Smooth muscle cell (in vitro differentiated cells): ENCODE measurements around the gene DOCK1. TPM values are rescaled to one million over a fixed set of nuclear protein-coding genes. Genes with fewer than 3 reads are reported as not detected.

Experiments
- DNase-seq: peaks from one replicate; lab custom pipeline; 2025; ENCODE audit not compliant: unreplicated experiment; lab: John Stamatoyannopoulos, UW
- H2AFZ ChIP-seq: fragments of 200-600 bp; sonication (generic); 2 replicates; pipeline ENCODE4 v1.6.0; 2016; ENCODE audit warnings: antibody characterized with exemption, low read depth, mild to moderate bottlenecking
- H3F3A ChIP-seq: fragments of 200-600 bp; sonication (generic); 2 replicates; pipeline ENCODE4 v1.6.0; 2017; ENCODE audit warnings: antibody characterized with exemption, low read depth
- H3K27ac ChIP-seq: fragments of 200-600 bp; sonication (generic); 2 replicates; pipeline ENCODE4 v1.5.1; 2016; ENCODE audit warnings: low read depth, mild to moderate bottlenecking
- H3K27me3 ChIP-seq: fragments of 200-600 bp; sonication (generic); 2 replicates; pipeline ENCODE4 v1.6.1; 2016; ENCODE audit warnings: low read depth, mild to moderate bottlenecking
- H3K36me3 ChIP-seq: fragments of 200-600 bp; sonication (generic); 2 replicates; pipeline ENCODE4 v1.5.1; 2016; ENCODE audit warnings: low read depth
- H3K4me1 ChIP-seq: fragments of 200-600 bp; sonication (generic); 2 replicates; pipeline ENCODE4 v1.5.1; 2016; ENCODE audit warnings: low read depth
- H3K4me2 ChIP-seq: fragments of 200-600 bp; sonication (generic); 2 replicates; pipeline ENCODE4 v1.6.0; 2016; ENCODE audit warnings: mild to moderate bottlenecking
- H3K4me3 ChIP-seq: fragments of 200-600 bp; sonication (generic); 2 replicates; pipeline ENCODE4 v1.5.1; 2016; ENCODE audit warnings: mild to moderate bottlenecking
- H3K79me2 ChIP-seq: fragments of 200-600 bp; sonication (generic); 2 replicates; pipeline ENCODE4 v1.6.0; 2016; ENCODE audit warnings: low read depth, mild to moderate bottlenecking
- H3K9ac ChIP-seq: fragments of 200-600 bp; sonication (generic); 2 replicates; pipeline ENCODE4 v1.6.0; 2016; ENCODE audit warnings: low read depth
- H3K9me3 ChIP-seq: fragments of 200-600 bp; sonication (generic); replicated peaks from 2 replicates; pipeline ENCODE4 v1.5.1; 2016; ENCODE audit warnings: low read depth
- H4K20me1 ChIP-seq: fragments of 200-600 bp; sonication (generic); 2 replicates; pipeline ENCODE4 v1.6.0; 2016; ENCODE audit warnings: low read depth
- WGBS: methylation state at CpG from one replicate; pipeline ENCODE4 v1.1.7; 2016; ENCODE audit warnings: low lambda C conversion rate; 5-methylcytosine and 5-hydroxymethylcytosine counted together
- polyA plus RNA-seq: library from polyadenylated mRNA; unstranded; fragments of >200 nt; fragmentation: Nextera tagmentation; extraction: Ambion mirVana; gene quantifications from 2 replicates; pipeline ENCODE4 v1.2.1, GENCODE V29; 2016
- total RNA-seq: library from RNA; depleted of rRNA; stranded (reverse); fragments of >200 nt; gene quantifications from 2 replicates; pipeline ENCODE4 v1.2.3, GENCODE V29; 2014
- TF ChIP-seq, protein P1 (sequence below): fragments of 200-600 bp; sonication (generic); IDR thresholded peaks from 2 replicates; pipeline ENCODE4 v1.5.1; 2017; ENCODE audit warnings: borderline replicate concordance, mild to moderate bottlenecking, antibody characterized with exemption; ENCODE audit not compliant: insufficient read depth, poor library complexity, severe bottlenecking

Gene DOCK1
- total and polyA plus RNA-seq, 2 experiments from 2014 or later, result 18.4 to 37.1 TPM

DNA sequence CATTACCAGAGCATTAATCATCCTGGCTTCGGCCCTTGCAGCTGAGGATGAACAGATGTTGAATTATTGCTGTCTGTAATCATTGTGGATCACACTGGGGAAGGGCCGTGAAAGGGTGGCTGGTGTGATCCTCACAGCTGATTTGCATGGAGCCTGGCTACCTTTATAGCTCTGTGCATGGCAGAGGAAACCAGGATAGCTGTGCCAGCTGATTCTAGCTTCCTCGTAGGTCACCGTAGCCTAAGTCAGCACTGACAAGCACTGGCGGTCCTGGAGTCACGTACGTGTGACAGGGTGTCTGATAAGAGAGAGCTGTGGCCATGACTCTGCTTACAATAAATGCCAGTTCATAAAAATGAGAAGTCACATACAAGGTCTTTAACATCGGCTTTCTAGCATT lies 214.7 kb downstream of the DOCK1 start:
- H3K4me3 ChIP-seq, result no peak overlapping the region
- no peaks in the 10 kb centered on the region for H3K79me2 ChIP-seq
- H3K36me3 ChIP-seq, result no peaks in the 10 kb centered on the region
- H3K9me3 ChIP-seq, result no peaks in the 10 kb centered on the region
- H4K20me1 ChIP-seq, result peaks cover 100% of the 10 kb centered on the region
- TF ChIP-seq, protein P1, sequence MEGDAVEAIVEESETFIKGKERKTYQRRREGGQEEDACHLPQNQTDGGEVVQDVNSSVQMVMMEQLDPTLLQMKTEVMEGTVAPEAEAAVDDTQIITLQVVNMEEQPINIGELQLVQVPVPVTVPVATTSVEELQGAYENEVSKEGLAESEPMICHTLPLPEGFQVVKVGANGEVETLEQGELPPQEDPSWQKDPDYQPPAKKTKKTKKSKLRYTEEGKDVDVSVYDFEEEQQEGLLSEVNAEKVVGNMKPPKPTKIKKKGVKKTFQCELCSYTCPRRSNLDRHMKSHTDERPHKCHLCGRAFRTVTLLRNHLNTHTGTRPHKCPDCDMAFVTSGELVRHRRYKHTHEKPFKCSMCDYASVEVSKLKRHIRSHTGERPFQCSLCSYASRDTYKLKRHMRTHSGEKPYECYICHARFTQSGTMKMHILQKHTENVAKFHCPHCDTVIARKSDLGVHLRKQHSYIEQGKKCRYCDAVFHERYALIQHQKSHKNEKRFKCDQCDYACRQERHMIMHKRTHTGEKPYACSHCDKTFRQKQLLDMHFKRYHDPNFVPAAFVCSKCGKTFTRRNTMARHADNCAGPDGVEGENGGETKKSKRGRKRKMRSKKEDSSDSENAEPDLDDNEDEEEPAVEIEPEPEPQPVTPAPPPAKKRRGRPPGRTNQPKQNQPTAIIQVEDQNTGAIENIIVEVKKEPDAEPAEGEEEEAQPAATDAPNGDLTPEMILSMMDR, result no peak
- no peak overlapping the region for H3K4me2 ChIP-seq
- H3F3A ChIP-seq, result no peaks in the 10 kb centered on the region
- H3K27ac ChIP-seq, result no peak overlapping the region
- no peak for DNase-seq
- WGBS, result 46% methylated on average over 8 of the region's 8 CpGs
- H2AFZ ChIP-seq, result no peak overlapping the region
- H3K4me1 ChIP-seq, result no peaks in the 10 kb centered on the region
- no peak overlapping the region for H3K9ac ChIP-seq
- no peaks in the 10 kb centered on the region for H3K27me3 ChIP-seq

DNA sequence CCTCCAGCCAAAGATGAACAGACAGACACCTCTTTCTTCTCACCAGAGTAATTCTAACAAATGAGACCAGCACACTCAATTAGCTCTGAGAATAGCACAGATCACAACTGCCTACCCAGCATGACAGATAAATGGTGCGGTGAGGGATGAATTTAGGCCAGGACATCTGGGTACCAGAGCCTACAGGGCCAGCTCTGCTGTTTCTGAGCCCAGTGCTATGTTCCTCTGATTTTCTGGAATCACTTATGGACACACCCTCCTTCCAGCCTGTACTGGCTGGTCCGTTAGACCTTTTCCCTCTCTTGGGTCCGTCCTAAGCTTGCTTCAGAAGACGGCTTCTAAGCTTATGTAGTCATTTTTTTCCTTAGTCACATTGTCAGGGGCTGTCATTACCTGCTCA lies 217.6 kb downstream of the DOCK1 start:
- Histone ChIP-seq H3K9ac (no peak overlapping the region), H2AFZ (no peak overlapping the region), H3K4me1 (no peaks in the 10 kb centered on the region), H3K9me3 (no peaks in the 10 kb centered on the region), H4K20me1 (peaks cover 74% of the 10 kb centered on the region), H3F3A (no peaks in the 10 kb centered on the region), H3K27ac (no peak overlapping the region), H3K27me3 (no peaks in the 10 kb centered on the region), H3K4me3 (no peak overlapping the region), H3K79me2 (no peaks in the 10 kb centered on the region), H3K4me2 (no peak overlapping the region), H3K36me3 (no peaks in the 10 kb centered on the region)
- TF ChIP-seq, protein P1, result no peak
- 75% methylated on average over 4 of the region's 4 CpGs for WGBS
- no peak for DNase-seq

DNA sequence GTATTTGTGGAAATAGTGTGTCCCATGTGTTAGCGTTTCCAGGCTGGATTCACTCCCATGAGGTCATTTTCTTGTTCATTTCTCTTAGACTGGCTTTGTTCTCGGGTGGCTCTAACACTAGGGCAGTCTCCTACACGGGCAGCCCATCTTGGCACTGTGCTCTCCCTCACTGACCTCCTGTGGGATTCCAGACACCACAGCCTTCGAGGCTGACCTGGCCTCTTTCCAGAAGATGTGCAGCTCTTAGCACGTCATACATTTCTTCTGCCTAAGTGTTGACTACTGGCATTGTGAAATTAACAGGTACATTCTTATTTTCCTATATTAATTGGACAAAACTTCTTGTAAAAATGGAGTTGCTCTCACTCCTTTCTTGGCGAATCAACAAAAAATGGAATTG lies 218.4 kb downstream of the DOCK1 start:
- TF ChIP-seq, protein P1, result no peak
- no peak overlapping the region for H3K4me3 ChIP-seq
- H4K20me1 ChIP-seq, result peaks cover 70% of the 10 kb centered on the region
- H3K79me2 ChIP-seq, result no peaks in the 10 kb centered on the region
- no peak overlapping the region for H3K9ac ChIP-seq
- H3K4me1 ChIP-seq, result no peaks in the 10 kb centered on the region
- H3F3A ChIP-seq, result no peaks in the 10 kb centered on the region
- no peak for DNase-seq
- no peak overlapping the region for H2AFZ ChIP-seq
- no peak overlapping the region for H3K27ac ChIP-seq
- no peaks in the 10 kb centered on the region for H3K9me3 ChIP-seq
- H3K4me2 ChIP-seq, result no peak overlapping the region
- H3K27me3 ChIP-seq, result no peaks in the 10 kb centered on the region
- 91% methylated on average over 6 of the region's 6 CpGs for WGBS
- no peaks in the 10 kb centered on the region for H3K36me3 ChIP-seq

DNA sequence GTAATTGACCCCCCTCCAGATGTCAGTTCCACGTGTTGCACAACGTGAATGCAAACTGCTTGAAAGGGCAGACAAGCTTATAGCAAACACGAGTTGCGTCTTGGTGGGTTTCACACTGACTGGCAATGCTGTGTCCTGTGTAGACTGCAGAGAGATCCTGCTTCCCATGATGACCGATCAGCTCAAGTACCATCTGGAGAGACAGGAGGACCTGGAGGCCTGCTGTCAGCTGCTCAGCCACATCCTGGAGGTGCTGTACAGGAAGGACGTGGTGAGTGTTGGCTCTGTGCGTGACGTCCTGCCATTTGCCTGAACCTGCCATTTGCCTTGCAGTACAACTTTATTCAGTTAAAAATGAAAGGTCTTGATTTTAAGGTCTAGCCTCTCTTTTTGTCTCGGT lies 220.1 kb downstream of the DOCK1 start:
- 94% methylated on average over 9 of the region's 9 CpGs for WGBS
- Histone ChIP-seq H3K9ac (no peak overlapping the region), H3K4me2 (no peak overlapping the region), H3K4me3 (no peak overlapping the region), H3K9me3 (no peaks in the 10 kb centered on the region), H3F3A (no peaks in the 10 kb centered on the region), H3K27ac (no peak overlapping the region), H3K79me2 (no peaks in the 10 kb centered on the region), H3K36me3 (no peaks in the 10 kb centered on the region), H3K27me3 (no peaks in the 10 kb centered on the region), H4K20me1 (peaks cover 57% of the 10 kb centered on the region), H2AFZ (no peak overlapping the region), H3K4me1 (no peaks in the 10 kb centered on the region)
- no peak for DNase-seq
- TF ChIP-seq, protein P1, result no peak
